Spleen (tissue), 7 donors: Measurements from ENCODE around the gene RANBP17.

Source experiments
- CTCF ChIP-seq, 11 experiments: fragments of 200-600 bp in 7 of 11; fragments of 450-650 bp in 4 of 11; sonication (generic) in 4 of 11; IDR thresholded peaks in 8 of 11; conservative IDR thresholded peaks in 3 of 11; 1 replicate in 7 of 11; 2 replicates in 4 of 11; pipeline versions ENCODE4 v1.4.0 to v1.8.0; 2016 to 2021; ENCODE audit warnings: antibody characterized with exemption in 11 of 11, inconsistent platforms in 4 of 11, mild to moderate bottlenecking in 1 of 11
- POLR2A ChIP-seq, 3 donors: fragments of 450-650 bp; IDR thresholded peaks; one replicate each; pipeline ENCODE4 v1.5.1; 2017; ENCODE audit warnings: antibody characterized with exemption in 3 of 3, mild to moderate bottlenecking in 1 of 3
- POLR2AphosphoS5 ChIP-seq, 3 donors: sonication (generic); formaldehyde crosslinking; IDR thresholded peaks; one replicate each; pipeline ENCODE4 v1.5.1; 2017; ENCODE audit warnings: antibody characterized with exemption in 3 of 3
- donor health status: DM: no; HTN: no; CAD: no; lungs with moderate emphysema.
- donor health status: DM: no; HTN: no; CAD: no.
- donor health status: DM: no; HTN: no; CAD: no.

GRCh38 chr5:171315386-171315891, 453.6 kb downstream of the RANBP17 start:
- no peak for TF ChIP-seq CTCF (IDR thresholded peaks at IDR 0.05 in 8 of 11, conservative IDR thresholded peaks at IDR 0.05 in 3 of 11)
- no peak for TF ChIP-seq POLR2AphosphoS5 (IDR thresholded peaks at IDR 0.05)
- no peak for TF ChIP-seq POLR2A (IDR thresholded peaks at IDR 0.05)
